Femur (tissue), 1 donor: ENCODE results near the gene ADAMTSL1.

ENCODE experiments used
- DNase-seq: peaks from one replicate; pipeline ENCODE4 v3.0.0-alpha.2; 2017

The ADAMTSL1 gene

DNA sequence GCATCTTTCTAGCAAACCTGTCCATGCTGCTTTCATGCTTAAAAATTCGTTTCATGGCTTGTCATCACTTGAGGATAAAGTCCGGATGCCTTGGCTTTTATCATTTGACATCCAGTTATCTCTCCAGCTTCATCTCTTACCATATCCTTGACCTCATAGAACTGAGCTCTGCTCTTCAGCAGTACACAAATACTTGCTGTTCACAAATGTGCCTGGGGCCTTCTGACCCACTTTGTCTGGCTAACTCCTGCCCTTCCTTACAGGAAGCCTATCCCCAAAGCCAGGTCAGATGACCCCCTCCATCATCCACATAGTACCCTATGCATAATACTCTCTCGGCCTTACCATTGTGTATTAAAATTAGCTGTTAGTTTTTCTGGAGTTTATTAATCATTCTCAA, 310.0 kb downstream of the ADAMTSL1 start:
- DNase-seq = no peak

DNA sequence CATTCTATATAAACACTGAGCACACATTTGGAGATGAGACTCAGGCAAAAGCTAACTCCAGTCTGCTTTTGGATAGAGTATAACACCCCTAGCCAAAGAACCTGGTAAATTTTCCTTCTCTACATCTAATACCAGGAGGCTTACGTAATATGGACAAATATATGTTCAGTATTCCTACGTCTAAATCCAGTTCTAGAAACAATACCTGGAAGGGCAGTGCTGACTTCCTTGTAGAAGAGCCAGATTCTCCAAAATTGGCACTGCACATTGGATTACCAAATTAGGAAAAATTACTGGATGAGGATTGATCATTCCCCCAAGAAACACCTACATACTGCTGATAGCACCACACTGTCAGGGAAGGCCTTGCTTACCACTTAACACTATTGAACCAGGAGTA, 311.7 kb downstream of the ADAMTSL1 start:
- DNase-seq = no peak

DNA sequence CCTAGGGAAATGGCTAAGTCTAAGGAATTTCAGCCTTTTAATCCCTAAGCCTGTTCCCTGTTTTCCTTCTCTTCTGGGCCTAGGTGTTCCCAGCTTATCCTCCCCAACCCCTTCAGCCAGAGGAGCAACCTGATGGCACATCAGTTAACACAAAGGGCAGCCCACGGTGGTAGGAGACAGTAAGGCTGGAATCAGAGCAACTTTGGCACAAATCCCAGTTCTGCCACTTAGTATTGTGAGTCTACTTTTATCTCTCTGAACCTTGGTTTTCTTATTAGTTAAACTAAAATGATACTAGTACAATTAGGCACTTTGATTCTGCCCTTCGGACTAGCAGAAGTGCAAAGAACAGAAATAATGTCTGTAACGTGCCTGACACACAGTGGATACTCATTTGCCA, 312.2 kb downstream of the ADAMTSL1 start:
- DNase-seq = no peak

DNA sequence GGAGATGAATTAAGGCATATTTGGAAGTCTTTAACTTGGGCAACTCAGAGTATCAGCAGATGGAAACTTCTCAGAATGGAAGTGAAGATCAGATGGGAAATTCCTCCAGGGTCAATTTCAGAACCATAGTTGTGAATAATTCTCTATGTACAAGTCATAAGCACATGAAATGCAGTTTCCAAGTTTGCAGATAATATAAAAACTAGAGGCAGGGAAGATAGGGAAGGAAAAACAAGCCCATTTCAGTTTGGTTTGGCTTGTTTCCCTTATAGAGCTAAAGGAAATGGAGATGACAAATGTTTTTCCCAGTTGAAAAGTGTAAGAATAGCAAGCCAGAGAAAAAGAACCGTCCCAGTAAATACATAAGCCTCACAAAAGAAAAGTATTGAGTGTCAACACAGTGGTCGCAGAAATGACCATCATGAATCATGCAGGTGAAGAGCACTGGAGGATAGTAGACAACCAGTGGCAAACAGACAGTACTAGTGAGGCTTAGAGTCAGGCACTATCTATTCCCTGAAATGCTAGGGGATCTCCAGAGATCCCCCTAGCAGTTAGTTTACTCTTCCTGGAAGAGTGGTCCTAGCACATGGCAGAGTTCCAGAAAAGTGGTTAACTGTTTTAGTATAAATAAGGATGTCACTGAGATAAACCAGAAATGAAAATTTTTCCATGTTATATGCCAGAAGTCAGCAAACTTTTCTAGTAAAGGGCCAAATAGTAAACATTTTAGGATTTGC, 313.1 kb downstream of the ADAMTSL1 start:
- DNase-seq = no peak

DNA sequence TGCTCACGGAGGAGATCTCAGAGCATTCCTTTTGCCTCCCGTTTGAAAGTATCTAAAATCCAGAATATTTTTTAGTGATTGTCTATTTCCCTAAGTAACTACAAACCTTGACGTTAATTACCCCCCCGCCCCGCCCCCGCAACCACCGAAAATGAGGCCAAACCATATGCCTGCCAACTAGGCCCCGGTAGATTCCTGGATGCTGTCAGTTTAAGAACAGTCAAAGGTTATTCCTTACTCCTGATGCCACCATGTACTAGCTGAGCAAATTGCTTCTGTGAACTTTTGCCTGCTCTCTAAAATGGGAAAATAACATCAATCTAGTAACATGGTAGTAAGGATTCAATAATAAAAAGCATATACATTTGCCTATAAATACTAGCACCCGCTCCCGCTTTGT, 314.3 kb downstream of the ADAMTSL1 start:
- no peak for DNase-seq

DNA sequence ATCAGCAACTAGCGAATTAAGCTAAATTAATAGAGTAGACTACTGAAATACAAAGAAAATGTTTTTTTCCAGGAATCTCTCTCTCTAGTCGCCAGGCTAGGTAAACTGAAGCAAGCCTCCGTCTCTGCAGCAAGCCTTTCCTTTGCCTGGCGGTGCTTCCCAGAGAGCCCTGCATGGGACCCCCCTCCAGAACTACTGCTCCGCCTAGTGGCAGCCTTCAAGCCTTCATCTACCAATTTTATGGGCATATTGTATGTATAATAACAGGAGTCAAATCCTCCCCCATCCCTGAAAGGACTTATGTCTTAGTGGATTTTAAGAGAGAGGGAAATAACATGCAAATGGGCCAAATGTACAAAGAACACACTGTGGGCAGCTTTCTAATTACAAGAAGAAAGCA, 317.1 kb downstream of the ADAMTSL1 start:
- DNase-seq = no peak

DNA sequence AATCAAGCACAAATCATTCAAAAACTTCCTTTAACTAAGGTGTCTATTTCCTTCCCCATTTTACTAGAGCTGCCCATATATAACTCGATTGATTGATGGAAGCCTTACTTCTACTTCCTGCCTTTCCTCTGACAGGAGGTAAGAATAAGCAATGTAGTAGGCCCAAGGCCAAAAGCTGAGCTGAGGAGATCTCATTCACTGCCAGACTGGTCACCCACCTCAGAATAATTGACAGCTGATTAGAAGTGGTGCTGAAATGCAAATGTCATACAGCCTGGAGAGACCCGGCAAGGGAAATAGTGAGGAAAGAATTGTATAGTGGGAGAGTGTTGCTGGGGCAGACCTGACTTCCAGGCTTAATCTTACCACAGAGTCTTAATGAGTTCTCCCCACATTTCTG, 319.2 kb downstream of the ADAMTSL1 start:
- no peak for DNase-seq

DNA sequence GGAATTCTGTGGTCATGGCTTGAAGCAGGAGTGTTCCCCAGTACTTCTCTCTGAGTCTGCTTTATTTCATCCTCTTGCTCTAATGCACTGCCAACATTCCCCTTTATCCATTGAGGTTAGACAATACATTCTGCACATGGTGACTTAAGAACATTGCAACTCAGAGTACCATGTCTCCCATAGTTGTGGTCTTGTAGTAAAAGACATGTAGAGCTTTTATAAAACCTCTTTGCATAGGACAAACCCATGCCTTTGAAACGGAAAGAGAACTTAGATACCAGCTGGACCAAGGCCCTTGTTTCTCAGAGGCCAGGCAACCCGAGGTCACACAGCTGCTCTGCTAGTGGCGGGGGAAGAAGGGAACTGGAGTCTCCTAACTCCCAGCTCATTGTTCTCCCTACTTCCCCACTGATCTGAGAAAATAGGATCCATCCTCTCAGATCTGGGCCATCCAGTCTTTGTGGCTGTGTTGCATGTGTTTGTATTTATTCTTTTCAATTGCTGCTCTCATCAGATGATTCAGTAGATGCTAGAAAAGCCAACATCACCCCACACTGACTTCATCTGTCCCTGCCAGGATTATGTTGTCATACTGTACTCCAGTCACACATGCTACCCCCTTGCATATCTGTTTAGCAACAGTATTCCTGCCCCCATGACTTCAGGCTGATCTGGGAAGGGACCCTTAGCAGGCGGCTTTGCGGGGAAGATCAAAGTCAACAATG, 322.2 kb downstream of the ADAMTSL1 start:
- DNase-seq = no peak

DNA sequence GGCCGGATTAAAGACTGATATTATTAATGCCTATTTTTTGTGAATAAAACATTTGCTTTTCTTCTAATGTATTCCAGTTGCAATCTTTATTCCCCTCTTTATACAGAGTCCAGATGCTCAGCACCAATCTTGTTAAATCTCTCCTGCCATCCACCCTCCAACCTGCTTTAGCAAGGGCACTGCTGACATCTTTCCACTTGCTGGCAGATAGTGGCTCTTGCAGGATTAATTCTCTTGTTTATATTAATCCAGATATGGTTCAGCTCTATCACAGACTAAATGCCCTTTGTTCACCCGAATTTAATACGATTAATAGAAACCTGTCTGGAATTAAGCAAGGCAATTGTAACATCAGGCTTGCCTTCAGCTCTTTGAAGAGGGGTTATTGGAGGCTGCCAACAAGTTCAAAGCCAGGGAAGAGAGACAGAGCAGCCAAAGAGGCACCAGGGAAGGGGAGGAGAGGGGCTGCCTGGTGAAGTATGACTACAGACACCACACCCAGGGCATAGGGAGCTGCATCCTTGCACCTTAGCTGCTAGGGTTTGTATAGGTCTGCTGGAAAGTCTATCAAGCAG, 322.8 kb downstream of the ADAMTSL1 start:
- no peak for DNase-seq

DNA sequence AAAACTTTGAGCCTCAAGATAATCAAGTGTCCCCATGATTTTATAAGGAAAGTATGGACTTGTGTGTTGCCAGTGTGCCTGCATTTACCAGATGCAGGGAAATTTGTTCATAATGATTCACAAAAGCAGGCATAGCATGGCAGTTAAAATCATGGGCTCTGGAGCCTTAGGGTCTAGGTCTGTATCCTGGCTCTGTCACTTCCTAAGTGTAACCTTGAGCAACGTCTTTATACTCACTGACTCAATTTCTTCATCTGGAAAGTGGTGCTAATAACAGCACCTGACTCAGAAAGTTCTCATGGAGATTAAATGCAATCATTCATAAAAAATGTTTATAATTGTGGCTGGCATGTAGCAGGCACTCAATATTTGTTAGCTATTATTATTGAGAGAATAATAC, 324.2 kb downstream of the ADAMTSL1 start:
- DNase-seq = no peak

DNA sequence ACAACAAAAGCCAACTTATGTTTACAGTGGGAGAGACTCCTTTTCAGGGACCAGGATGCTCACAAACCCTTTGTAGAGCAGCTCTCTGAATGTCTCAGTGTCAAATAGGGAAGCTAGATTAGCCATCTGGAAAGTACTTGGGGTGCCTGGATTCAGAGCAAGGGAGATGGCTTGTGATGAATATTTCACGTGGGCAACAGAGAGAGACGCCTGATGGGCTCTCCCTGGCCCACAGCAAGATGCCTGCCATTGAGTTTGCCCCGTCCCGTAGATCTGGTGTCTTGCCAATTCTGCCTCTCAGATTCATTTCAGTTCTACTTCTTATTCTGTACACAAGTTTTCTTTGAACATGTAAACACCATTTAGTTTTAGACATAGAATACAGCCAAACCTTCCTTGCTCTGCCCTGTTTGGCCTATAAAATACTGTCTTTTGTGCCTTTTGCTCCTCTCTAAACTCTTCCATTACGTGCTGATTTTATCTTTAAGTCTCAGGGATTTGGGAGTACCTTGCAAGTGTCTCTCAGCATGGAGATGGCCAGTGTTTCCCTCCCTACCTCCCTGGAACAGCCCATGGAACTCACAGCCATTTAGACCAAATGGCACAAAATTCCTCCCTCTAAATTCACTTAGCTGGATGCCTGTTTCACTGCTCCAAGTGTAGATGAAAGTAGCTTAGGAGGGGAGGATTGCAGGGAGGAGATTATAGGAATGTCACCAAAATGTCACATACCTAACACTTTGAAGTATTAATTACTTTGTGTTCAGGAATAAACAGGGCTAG, 324.7 kb downstream of the ADAMTSL1 start:
- DNase-seq = no peak

DNA sequence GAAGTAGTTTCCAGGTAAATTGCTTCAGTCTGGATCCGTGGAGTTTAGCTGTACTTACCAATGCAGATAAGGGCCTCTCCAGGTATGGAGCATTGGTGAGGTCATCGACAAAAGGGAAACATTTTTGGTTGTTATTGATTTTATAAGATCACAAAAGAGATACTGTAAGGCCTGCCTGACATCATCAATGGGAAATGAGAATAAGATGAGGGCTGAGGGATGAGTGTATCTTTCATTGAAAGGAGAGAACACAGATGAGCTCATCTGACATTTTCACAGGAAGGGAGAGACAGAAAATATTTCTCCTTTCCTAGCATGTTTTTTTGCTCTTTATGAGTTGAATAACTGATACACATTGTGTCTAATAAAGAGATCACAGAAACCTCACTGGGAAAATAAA, 325.5 kb downstream of the ADAMTSL1 start:
- no peak for DNase-seq

DNA sequence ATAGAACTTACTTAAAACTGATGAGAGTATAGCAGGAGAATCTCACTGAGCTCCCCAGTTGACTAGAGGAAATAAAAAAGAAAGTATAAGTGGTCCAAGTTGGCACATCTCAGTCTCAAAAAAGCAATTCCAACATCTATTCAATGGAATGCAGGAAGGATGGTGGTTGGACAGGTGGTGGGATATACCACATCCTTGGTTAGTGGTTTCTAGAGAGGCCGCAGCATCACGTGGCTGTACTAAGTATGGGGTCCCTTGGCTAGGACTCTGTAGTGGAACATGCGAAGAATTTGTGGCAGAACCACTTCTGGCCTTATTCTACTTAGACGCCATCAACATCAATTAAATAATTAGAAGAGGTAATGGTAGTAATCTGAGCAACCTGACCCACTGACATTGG, 326.6 kb downstream of the ADAMTSL1 start:
- DNase-seq = no peak

DNA sequence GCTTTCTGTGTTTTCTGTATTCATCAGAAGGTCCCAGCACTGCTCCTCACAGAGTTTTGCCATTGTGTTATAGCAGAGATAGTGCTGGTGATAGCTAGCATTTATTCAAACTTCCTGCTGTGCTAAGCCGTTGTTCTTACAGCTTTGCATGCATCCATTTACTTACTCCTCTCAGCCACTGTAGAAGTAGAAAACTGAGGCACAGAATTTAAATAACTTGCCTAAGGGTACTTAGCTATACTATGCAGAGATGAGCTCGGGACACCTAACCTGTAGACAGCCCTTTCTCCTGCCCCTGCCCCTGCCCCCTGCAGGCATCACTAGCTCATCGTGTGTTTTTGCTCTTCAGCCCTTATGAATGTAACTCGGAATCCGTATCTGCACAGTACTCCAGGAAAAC, 331.4 kb downstream of the ADAMTSL1 start:
- no peak for DNase-seq

DNA sequence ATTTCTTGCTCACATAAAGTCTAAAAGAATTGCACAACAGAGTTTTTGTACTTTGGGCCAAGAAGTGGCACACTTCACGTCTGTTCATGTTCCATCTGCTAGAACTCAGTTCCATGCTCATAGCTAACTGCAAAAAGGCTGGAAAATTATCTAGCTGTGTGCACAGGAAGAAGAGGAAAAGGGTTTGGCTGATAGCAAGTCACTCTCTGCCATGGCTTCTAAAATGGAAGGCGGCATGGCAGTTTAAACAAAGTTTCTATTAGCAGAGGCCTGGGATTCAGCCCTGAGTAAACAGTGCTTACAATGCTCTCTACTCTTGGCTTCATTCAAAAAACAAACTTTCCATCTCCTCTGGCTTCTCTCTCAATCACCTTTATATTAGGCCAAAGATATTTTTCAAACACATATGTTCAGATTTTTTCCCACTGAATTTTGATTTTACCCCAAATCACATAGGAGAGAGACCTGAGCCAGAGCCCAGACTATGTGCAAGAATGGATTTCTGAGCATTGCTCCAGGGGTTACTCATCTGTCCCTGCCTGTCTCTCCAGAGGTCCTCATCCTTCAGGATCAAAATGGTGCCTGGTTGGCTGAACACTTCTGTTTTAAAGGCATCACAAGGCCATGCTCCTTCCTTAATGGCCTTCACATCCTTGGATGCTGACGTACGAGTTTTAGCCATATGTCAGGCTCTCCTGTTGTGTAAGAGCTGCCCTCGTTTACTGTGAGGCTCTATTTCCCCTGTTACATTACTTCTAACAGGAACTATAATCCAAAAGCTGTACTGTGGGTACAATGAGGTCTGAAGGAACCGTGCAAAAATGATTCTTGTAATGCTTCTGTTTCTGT, 332.5 kb downstream of the ADAMTSL1 start:
- no peak for DNase-seq

DNA sequence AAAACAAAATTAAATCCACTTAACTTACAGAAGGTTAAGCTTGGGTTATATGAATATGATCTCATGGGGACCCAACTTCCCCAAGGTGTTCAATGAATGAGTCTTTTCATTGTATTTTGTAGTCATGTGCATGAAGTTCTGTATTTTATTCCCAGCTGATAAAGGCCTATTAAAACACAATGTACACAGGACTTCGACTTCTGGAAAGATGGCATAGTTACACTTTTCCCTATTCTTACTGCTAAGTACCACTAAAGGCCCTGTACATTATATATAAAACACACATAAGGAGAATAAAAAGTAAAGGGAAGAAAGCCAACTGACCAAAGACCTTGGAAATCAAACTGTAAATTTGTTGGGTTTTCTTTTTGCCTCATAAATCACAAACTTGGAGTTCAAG, 336.6 kb downstream of the ADAMTSL1 start:
- no peak for DNase-seq

DNA sequence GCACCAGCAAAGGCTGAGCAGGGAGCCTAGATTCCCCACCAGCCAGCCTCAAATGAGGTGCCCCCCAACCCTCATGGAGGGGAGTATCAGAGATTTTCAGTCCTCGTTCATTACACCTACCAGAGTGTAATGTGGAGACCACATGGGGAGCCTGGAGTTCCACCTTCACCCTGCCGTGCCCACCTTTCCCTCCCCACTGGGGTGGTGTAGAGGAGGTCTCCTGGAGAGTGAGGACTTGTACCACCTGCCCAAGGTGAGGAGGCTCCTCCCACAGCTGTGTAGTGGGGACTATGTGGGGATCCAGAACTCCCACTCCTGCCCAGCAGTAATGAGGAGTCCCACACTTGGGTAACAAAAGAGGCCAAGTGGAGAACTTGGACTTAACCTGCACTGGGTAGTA, 337.2 kb downstream of the ADAMTSL1 start:
- DNase-seq = no peak

DNA sequence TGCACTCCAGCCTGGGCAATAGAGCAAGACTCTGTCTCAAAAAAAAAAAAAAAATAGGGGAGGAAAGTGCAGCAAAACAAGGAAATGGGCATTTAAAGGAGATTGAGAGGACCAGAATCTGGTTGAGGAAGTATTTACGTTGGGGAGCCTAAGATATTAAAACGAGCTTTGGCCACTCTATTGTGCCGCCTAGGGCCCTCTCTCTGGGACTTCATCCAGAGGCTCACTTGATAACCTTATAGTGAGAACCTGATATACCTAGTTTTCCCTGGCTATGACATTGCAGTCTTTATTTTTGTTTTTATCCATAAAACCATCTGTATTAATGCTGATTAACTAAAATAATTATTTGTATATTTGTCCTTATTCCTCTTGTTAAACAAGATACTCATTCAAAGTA, 345.5 kb downstream of the ADAMTSL1 start:
- no peak for DNase-seq

DNA sequence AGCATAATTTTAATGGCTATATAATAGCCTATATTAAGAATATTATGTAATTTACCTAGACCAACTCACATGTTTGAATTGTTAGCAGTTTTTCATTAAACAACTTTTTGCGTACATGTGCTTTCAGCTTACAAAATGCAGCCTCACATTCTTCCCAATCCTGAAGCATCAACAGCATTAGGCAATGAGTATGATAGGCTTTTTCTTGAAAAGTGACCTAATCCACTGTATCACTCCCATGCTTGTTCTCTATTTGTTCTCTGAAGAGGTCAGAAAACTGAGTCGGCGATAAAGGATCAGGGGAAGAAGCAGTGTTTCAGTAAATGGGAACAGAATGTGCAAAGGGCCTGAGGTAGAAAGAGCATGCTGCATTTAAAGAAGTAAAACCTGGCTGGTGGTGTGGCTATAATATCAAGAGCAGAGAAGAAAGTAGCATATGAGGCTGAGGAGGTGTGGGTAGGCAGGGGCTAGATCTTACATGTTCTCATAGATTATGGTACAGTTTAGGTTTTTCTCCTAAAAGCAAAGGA, 346.7 kb downstream of the ADAMTSL1 start:
- DNase-seq = no peak

DNA sequence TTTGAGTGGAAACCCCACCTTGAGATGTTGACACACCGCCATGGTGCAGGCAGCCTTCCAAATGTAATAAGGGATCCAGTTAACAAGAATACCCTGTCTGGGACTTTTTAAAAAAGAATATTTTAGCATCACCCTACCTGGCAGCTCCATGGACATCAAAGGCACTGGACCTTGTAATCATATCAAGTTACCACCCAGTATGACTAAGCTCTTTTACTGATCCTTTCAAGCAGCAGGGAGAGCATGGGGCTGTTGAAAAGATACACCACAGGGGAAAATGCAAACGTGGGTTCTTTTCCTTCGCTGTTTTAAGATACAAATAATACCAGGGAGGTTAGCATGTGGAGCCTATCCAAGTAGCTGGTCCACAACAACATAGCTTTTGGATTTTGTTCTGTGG, 347.8 kb downstream of the ADAMTSL1 start:
- DNase-seq = no peak

DNA sequence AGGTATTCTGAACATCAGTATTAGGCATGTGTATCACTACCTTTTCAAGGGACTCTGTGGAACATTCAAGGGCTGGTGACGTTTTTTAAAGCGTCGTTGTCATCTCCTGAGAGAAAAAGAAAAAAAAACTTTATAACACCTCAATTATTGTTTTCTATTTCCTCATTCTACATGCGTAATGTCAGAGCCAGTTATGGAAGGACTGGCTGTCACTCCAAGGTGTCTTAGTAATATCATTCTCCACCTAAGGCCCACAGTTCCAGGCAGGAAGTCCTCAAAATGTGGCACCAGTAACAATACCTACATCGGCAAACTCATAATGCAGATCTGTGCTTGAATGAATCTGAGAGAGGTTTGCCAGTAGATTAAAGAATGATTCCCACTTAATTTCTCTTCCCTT, 348.9 kb downstream of the ADAMTSL1 start:
- DNase-seq = no peak

DNA sequence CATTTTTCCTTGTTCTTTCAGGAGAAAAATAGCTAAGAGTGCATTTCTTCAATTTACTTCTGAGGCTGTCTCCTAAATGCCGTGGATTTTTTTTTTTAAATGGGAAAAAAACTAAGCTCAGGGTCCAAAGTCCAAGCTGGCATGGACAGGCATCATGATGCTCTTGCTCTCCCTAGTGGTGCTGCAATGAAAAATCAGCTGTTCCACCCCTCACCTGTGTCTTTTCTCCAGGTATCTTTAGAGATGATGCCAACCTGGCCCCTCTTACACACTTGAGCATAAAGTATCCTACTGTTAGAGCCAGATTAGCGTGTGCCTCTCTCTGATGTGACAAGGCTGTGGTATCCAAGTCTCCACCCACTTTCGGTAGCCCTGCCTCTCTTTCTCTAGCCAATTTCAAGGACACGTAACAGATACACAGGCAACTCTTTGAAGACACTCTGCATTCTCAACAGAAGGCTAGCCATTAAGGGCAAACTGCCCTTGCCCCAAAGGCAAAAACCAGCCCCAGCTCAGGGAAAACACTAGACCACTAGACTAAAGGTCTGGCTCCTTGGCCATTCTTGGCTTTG, 350.2 kb downstream of the ADAMTSL1 start:
- DNase-seq = no peak
